Mesenchymal stem cell (in vitro differentiated cells and primary cell): ENCODE measurements around the gene SERPINA12.
"Not testable (repeated sequence)": the region's sequence is repeated elsewhere in the genome, so short reads cannot be mapped to it uniquely, and the experiment has no call there.

Experiments
- DNase-seq: peaks from one replicate; pipeline ENCODE4 v3.0.0-alpha.2; 2013
- H2AFZ ChIP-seq: one replicate; pipeline ENCODE4 v1.6.1; 2013; ENCODE audit warnings: low read depth, mild to moderate bottlenecking, control low read depth, inconsistent platforms, low read length, moderate library complexity
- H2AK5ac ChIP-seq: 2 replicates; pipeline ENCODE4 v1.6.1; 2013; ENCODE audit warnings: low read length, moderate library complexity, mild to moderate bottlenecking, inconsistent platforms; ENCODE audit not compliant: severe bottlenecking
- H2BK120ac ChIP-seq: one replicate; pipeline ENCODE4 v1.6.1; 2013; ENCODE audit warnings: low read depth, mild to moderate bottlenecking, inconsistent platforms, low read length, moderate library complexity
- H2BK12ac ChIP-seq, 2 experiments: one replicate each; pipeline ENCODE4 v1.6.1; 2013; ENCODE audit warnings: inconsistent platforms in 2 of 2, low read length in 2 of 2, mild to moderate bottlenecking in 2 of 2, moderate library complexity in 2 of 2, control low read depth in 1 of 2
- H2BK15ac ChIP-seq: one replicate; pipeline ENCODE4 v1.6.1; 2013; ENCODE audit warnings: mild to moderate bottlenecking, low read depth, inconsistent platforms; ENCODE audit not compliant: poor library complexity, severe bottlenecking
- H2BK5ac ChIP-seq: 2 replicates; pipeline ENCODE4 v1.6.1; 2013; ENCODE audit warnings: low read depth, mild to moderate bottlenecking, low read length, control low read depth, inconsistent platforms; ENCODE audit not compliant: poor library complexity, severe bottlenecking
- H3K14ac ChIP-seq, 2 experiments: one replicate each; pipeline ENCODE4 v1.6.1; 2013; ENCODE audit warnings: inconsistent platforms in 2 of 2, low read length in 2 of 2, control low read depth in 1 of 2, mild to moderate bottlenecking in 1 of 2, moderate library complexity in 1 of 2
- H3K18ac ChIP-seq, 2 experiments: one replicate each; pipeline ENCODE4 v1.6.1; 2013; ENCODE audit warnings: inconsistent platforms in 2 of 2, low read length in 2 of 2, control low read depth in 1 of 2, low read depth in 1 of 2, mild to moderate bottlenecking in 1 of 2
- H3K23ac ChIP-seq, 2 experiments: one replicate each; pipeline ENCODE4 v1.6.1; 2013; ENCODE audit warnings: inconsistent platforms in 2 of 2, low read length in 2 of 2, mild to moderate bottlenecking in 2 of 2, moderate library complexity in 2 of 2, control low read depth in 1 of 2
- H3K27ac ChIP-seq: 2 replicates; pipeline ENCODE4 v1.5.1; 2013; ENCODE audit warnings: mild to moderate bottlenecking, moderate library complexity, low read length, control low read depth, inconsistent platforms; ENCODE audit not compliant: poor library complexity, severe bottlenecking
- H3K27me3 ChIP-seq, 2 experiments: 2 replicates each; pipeline versions ENCODE4 v1.6.1 to v1.7.0; 2013; ENCODE audit warnings: low read length in 2 of 2, mild to moderate bottlenecking in 2 of 2, moderate library complexity in 2 of 2, control low read depth in 1 of 2, inconsistent platforms in 1 of 2; ENCODE audit not compliant: control insufficient read depth in 1 of 2, insufficient read depth in 1 of 2
- H3K36me3 ChIP-seq, 2 experiments: 2 replicates each; pipeline versions ENCODE4 v1.6.1 to v1.7.0; 2013; ENCODE audit warnings: low read length in 2 of 2, control low read depth in 1 of 2, inconsistent platforms in 1 of 2, low read depth in 1 of 2, mild to moderate bottlenecking in 1 of 2; ENCODE audit not compliant: insufficient read depth in 2 of 2, control insufficient read depth in 1 of 2
- H3K4ac ChIP-seq, 2 experiments: one replicate each; pipeline ENCODE4 v1.6.1; 2013; ENCODE audit warnings: inconsistent platforms in 2 of 2, low read length in 2 of 2, mild to moderate bottlenecking in 2 of 2, moderate library complexity in 2 of 2, control low read depth in 1 of 2, low read depth in 1 of 2
- H3K4me1 ChIP-seq: 2 replicates; pipeline ENCODE4 v1.6.1; 2013; ENCODE audit warnings: low read depth, low read length, control low read depth; ENCODE audit not compliant: control insufficient read depth, insufficient read depth
- H3K4me2 ChIP-seq: 2 replicates; pipeline ENCODE4 v1.6.1; 2013; ENCODE audit warnings: low read length, mild to moderate bottlenecking, inconsistent platforms; ENCODE audit not compliant: poor library complexity, severe bottlenecking
- H3K4me3 ChIP-seq, 2 experiments: 2 replicates each; pipeline versions ENCODE4 v1.5.1 to v1.7.0; 2013; ENCODE audit warnings: low read length in 2 of 2, mild to moderate bottlenecking in 2 of 2, control low read depth in 1 of 2, low read depth in 1 of 2; ENCODE audit not compliant: insufficient read depth in 1 of 2
- H3K79me1 ChIP-seq: replicated peaks from 2 replicates; pipeline ENCODE4 v1.6.1; 2013; ENCODE audit warnings: mild to moderate bottlenecking, control low read depth, low read length, inconsistent platforms; ENCODE audit not compliant: poor library complexity, severe bottlenecking
- H3K9ac ChIP-seq: 2 replicates; pipeline ENCODE4 v1.7.0; 2013; ENCODE audit warnings: mild to moderate bottlenecking, low read length, moderate library complexity
- H3K9me3 ChIP-seq: 2 replicates; pipeline ENCODE4 v1.7.0; 2013; ENCODE audit warnings: mild to moderate bottlenecking, low read length; ENCODE audit not compliant: control insufficient read depth
- H4K8ac ChIP-seq: one replicate; pipeline ENCODE4 v1.6.1; 2013; ENCODE audit warnings: inconsistent platforms, mild to moderate bottlenecking, low read length, moderate library complexity
- H4K91ac ChIP-seq: one replicate; pipeline ENCODE4 v1.6.1; 2013; ENCODE audit warnings: mild to moderate bottlenecking, low read length, inconsistent platforms
- WGBS: methylation state at CpG from one replicate; pipeline ENCODE4 v1.1.7; 2013; ENCODE audit warnings: mixed read lengths; 5-methylcytosine and 5-hydroxymethylcytosine counted together

Gene SERPINA12

DNA sequence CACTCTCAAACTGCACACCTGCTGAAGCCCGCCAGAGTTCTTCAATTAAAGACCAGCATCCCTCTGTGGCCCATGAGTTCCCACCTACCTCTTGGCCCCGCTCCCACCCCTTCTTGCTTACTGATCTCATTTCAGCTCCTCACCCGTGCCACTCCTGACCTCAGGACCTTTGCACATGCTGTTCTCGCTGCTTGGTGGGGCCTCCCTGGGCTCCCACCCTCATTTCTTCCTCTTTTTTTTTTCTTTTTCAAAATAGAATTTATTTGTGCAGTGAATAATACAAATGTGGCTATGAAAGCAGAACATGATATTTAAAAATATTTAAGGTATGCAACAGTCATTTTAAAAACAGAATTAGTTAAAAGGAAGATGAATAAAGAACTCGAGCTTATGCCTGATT lies 24.8 kb downstream of the SERPINA12 start:
- H2BK15ac ChIP-seq = no peak overlapping the region
- no peak for DNase-seq
- peaks cover 0 to 33% of the 10 kb centered on the region in 2 experiments for H3K27me3 ChIP-seq
- no peak overlapping the region for H3K9ac ChIP-seq
- no peak overlapping the region for H4K91ac ChIP-seq
- H2BK5ac ChIP-seq = no peak overlapping the region
- H3K79me1 ChIP-seq = no peaks in the 10 kb centered on the region
- H2AK5ac ChIP-seq = no peak overlapping the region
- H3K4me3 ChIP-seq = no peak overlapping the region
- 76% methylated on average over 4 of the region's 5 CpGs for WGBS
- H3K4ac ChIP-seq = no peak overlapping the region
- no peak overlapping the region for H3K4me2 ChIP-seq
- no peak overlapping the region for H3K14ac ChIP-seq
- H3K4me1 ChIP-seq = peaks cover 29% of the 10 kb centered on the region
- no peak overlapping the region for H3K23ac ChIP-seq
- no peak overlapping the region for H3K27ac ChIP-seq
- H3K18ac ChIP-seq = no peak overlapping the region
- no peak overlapping the region for H2BK12ac ChIP-seq
- no peak overlapping the region for H2AFZ ChIP-seq
- peaks cover 7% of the 10 kb centered on the region for H3K9me3 ChIP-seq
- H3K36me3 ChIP-seq = no peaks in the 10 kb centered on the region
- H2BK120ac ChIP-seq = no peak overlapping the region
- no peak overlapping the region for H4K8ac ChIP-seq

DNA sequence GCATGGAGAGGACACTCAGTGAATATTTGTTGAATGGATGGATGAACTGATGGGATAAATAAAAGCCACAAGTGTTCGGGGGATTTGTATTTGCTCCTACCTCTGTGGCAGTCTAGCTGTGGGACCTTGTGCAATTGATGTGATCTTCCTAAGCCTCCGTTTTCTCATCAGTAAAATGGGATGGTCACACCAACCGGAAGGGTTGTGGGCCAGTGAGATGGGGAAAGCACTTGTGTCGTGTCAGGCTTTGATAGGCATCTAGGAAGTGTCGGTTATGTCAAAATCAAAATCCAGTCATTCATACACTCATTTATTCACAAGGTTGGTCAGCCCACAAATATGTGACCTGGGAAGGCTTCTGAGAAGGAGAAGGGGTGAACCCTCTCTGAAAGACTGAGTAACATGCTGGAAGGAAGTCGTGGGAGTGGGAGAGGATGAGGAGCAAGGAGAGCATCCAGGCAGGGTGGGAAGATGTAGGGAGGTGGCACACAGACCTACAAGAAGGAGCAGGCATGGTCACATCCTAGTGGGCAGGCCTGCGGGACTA lies 25.5 kb downstream of the SERPINA12 start:
- Histone ChIP-seq H2AFZ (no peak overlapping the region), H3K18ac (no peak overlapping the region), H2AK5ac (peak overlapping the region; percentile 39), H3K4me3 (no peak overlapping the region), H3K36me3 (no peaks in the 10 kb centered on the region), H3K9me3 (peaks cover 13% of the 10 kb centered on the region), H3K9ac (no peak overlapping the region), H2BK12ac (no peak overlapping the region), H4K8ac (no peak overlapping the region), H3K4me1 (peaks cover 29% of the 10 kb centered on the region), H2BK5ac (no peak overlapping the region), H3K27me3 (peaks cover 0 to 28% of the 10 kb centered on the region in 2 experiments), H3K23ac (no peak overlapping the region), H3K27ac (no peak overlapping the region), H3K4me2 (no peak overlapping the region), H4K91ac (no peak overlapping the region), H3K14ac (no peak overlapping the region), H2BK120ac (no peak overlapping the region), H3K79me1 (no peaks in the 10 kb centered on the region), H2BK15ac (no peak overlapping the region), H3K4ac (no peak overlapping the region)
- no peak for DNase-seq
- WGBS = 74% methylated on average over 6 of the region's 7 CpGs

- Histone ChIP-seq H3K14ac (no peak overlapping the region), H2AFZ (no peak overlapping the region), H3K9me3 (peaks cover 21% of the 10 kb centered on the region), H4K8ac (no peak overlapping the region), H3K4me1 (peaks cover 29% of the 10 kb centered on the region), H2BK5ac (no peak overlapping the region), H2BK120ac (no peak overlapping the region), H2BK12ac (no peak overlapping the region), H3K27ac (no peak overlapping the region), H3K36me3 (no peaks in the 10 kb centered on the region), H3K4me2 (no peak overlapping the region), H3K4ac (no peak overlapping the region), H2AK5ac (no peak overlapping the region), H3K9ac (no peak overlapping the region), H3K18ac (no peak overlapping the region), H3K4me3 (no peak overlapping the region), H4K91ac (no peak overlapping the region), H3K27me3 (peaks cover 0 to 25% of the 10 kb centered on the region in 2 experiments), H3K23ac (no peak overlapping the region), H3K79me1 (no peaks in the 10 kb centered on the region), H2BK15ac (no peak overlapping the region)
- 87% methylated on average over 10 of the region's 10 CpGs for WGBS
- no peak for DNase-seq
Observed at GRCh38 chr14:94483071-94483451, 26.2 kb downstream of the SERPINA12 start.

DNA sequence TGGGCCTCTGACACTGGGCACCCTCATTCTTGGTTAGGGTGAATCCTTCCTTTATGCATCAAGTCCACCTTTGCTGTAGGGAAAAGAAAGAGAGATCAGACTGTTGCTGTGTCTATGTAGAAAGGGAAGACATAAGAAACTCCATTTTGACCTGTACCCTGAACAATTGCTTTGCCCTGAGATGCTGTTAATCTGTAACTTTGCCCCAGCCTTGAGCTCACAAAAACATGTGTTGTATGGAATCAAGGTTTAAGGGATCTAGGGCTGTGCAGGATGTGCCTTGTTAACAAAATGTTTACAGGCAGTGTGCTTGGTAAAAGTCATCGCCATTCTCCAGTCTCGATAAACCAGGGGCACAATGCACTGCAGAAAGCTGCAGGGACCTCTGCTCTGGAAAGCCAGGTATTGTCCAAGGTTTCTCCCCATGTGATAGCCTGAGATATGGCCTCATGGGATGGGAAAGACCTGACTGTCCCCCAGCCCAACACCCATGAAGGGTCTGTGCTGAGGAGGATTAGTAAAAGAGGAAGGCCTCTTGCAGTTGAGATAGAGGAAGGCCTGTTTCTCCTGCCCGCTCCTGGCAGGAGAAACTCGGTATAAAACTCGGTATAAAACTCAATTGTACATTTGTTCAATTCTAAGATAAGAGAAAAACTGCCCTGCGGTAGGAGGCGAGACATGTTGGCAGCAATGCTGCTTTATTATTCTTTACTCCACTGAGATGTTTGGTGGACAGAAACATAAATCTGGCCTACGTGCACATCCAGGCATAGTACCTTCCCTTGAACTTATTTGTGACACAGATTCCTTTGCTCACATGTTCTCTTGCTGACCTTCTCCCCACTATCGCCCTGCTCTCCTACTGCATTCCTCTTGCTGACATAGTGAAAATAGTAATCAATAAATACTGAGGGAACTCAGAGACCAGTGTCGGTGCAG lies 26.9 kb downstream of the SERPINA12 start:
- not testable (repeated sequence) for H3K18ac ChIP-seq, H3K4ac ChIP-seq, H2AK5ac ChIP-seq, DNase-seq, H3K23ac ChIP-seq, H3K9ac ChIP-seq, H2BK12ac ChIP-seq, H2AFZ ChIP-seq, H3K36me3 ChIP-seq, H3K4me2 ChIP-seq, H2BK120ac ChIP-seq, H4K8ac ChIP-seq, H4K91ac ChIP-seq, H3K4me3 ChIP-seq, H3K79me1 ChIP-seq, H3K14ac ChIP-seq, H2BK15ac ChIP-seq
- peak overlapping the region; percentile 86 for H3K27ac ChIP-seq
- 73% methylated on average over 10 of the region's 10 CpGs for WGBS
- peaks cover 0 to 18% of the 10 kb centered on the region in 2 experiments for H3K27me3 ChIP-seq
- peaks cover 27% of the 10 kb centered on the region for H3K9me3 ChIP-seq
- H2BK5ac ChIP-seq = peak overlapping the region; percentile 58
- H3K4me1 ChIP-seq = peaks cover 29% of the 10 kb centered on the region
